B cell (primary cell): ENCODE data around the gene PDE6B.

Experiments used
- CTCF ChIP-seq: fragments of 200-600 bp; IDR thresholded peaks from one replicate; pipeline ENCODE4 v1.8.0; 2022; ENCODE audit warnings: antibody characterized with exemption, mild to moderate bottlenecking
- EZH2 ChIP-seq: IDR thresholded peaks from 2 replicates; pipeline ENCODE4 v1.6.1; 2012; ENCODE audit warnings: borderline replicate concordance, low read depth, mild to moderate bottlenecking, moderate library complexity, low read length; ENCODE audit not compliant: insufficient read depth, poor library complexity, severe bottlenecking

- TF ChIP-seq CTCF (no peak), EZH2 (no peak)
Measured at GRCh38 chr4:636628-637159, 11.3 kb downstream of the PDE6B start.
